Measurements from ENCODE around the gene ARHGAP10.

- no peak for TF ChIP-seq POLR2A (IDR thresholded peaks at IDR 0.05)
- TF ChIP-seq, protein P1, sequence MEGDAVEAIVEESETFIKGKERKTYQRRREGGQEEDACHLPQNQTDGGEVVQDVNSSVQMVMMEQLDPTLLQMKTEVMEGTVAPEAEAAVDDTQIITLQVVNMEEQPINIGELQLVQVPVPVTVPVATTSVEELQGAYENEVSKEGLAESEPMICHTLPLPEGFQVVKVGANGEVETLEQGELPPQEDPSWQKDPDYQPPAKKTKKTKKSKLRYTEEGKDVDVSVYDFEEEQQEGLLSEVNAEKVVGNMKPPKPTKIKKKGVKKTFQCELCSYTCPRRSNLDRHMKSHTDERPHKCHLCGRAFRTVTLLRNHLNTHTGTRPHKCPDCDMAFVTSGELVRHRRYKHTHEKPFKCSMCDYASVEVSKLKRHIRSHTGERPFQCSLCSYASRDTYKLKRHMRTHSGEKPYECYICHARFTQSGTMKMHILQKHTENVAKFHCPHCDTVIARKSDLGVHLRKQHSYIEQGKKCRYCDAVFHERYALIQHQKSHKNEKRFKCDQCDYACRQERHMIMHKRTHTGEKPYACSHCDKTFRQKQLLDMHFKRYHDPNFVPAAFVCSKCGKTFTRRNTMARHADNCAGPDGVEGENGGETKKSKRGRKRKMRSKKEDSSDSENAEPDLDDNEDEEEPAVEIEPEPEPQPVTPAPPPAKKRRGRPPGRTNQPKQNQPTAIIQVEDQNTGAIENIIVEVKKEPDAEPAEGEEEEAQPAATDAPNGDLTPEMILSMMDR (IDR thresholded peaks at IDR 0.05), result peak in 1 of 7 experiments; percentile 4
These were observed 1.6 kb upstream of the ARHGAP10 start for GRCh38 chr4:147730333-147730732.
